Mucosa of descending colon (tissue), 3 donors: Measurements from ENCODE around the gene FHIT. TPM values are rescaled to one million over a fixed set of nuclear protein-coding genes. Genes with fewer than 3 reads are reported as not detected.

ENCODE experiments used
- ATAC-seq: fragments of 200-7000 bp; cut with Tn5 transposase; one replicate; pipeline ENCODE4 v1.9.1; 2020; ENCODE audit warnings: mild to moderate bottlenecking, moderate library complexity
- DNase-seq, 3 donors: peaks; one replicate each; pipeline ENCODE4 v3.0.0-alpha.2; 2020
- H3K36me3 ChIP-seq: fragments of 200-600 bp; one replicate; pipeline ENCODE4 v1.8.0; 2021; ENCODE audit warnings: low read depth, mild to moderate bottlenecking
- H3K4me1 ChIP-seq: fragments of 200-600 bp; one replicate; pipeline ENCODE4 v1.8.0; 2021; ENCODE audit warnings: low read depth, mild to moderate bottlenecking
- H3K4me3 ChIP-seq: fragments of 200-600 bp; one replicate; pipeline ENCODE4 v1.8.0; 2021; ENCODE audit warnings: mild to moderate bottlenecking
- H3K9me3 ChIP-seq: fragments of 200-600 bp; one replicate; pipeline ENCODE4 v1.8.0; 2021; ENCODE audit warnings: mild to moderate bottlenecking
- intact Hi-C, 2 donors: fragments of 100-400 bp; cut with DNase I in 1 of 2; cut with micrococcal nuclease in 1 of 2; formaldehyde crosslinking; loops; one replicate each; pipeline versions ENCODE4 v1.11.0 to v1.11.1; 2022; cut with DNase I, micrococcal nuclease
- total RNA-seq, 3 donors: library from RNA; stranded (reverse); fragmentation: NEBNext Ultra II Directional in 2 of 3; extraction: Animal tissue kit (Norgen Biotek cat#: 25700) in 2 of 3; gene quantifications; one replicate each; pipeline versions ENCODE4 v1.2.1 to v1.2.4, GENCODE V29; 2021 to 2023
- TF ChIP-seq, protein P1 (sequence below): fragments of 200-600 bp; IDR thresholded peaks from one replicate; pipeline ENCODE4 v1.8.0; 2022; ENCODE audit warnings: antibody characterized with exemption, mild to moderate bottlenecking
- donor health status: DM: no; HTN: no; CAD: no; lungs with moderate emphysema.
- donor health status: DM: no; HTN: no; CAD: no.
- donor health status: DM: no; HTN: yes; CAD: no.

FHIT gene
- total RNA-seq, 3 donors from 2014 or later = 8.9 to 20.7 (median 18.6) TPM

GRCh38 chr3:60268123-60268522 lies 983.1 kb downstream of the FHIT start:
- intact Hi-C loops = no loop called here

DNA sequence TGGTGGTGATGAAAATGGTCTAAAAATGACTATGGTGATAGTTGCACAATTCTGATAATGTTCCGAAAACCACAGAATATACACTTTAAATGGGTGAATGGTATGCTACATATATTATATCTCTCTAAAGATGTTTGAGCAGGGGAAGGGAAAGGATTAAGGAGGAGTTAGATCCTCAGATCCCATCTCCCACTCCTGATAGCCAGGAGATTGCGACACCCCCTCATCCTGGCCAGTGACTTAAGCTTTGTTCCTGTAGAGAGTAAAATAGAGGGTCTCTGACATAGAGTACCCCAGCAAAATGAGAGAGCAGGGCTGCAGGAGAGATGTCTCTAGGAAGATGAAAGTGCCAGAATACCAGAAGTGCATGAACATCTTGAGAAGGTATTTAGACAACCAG lies 984.8 kb downstream of the FHIT start:
- no peak for DNase-seq
- Histone ChIP-seq H3K36me3 (no peaks in the 10 kb centered on the region), H3K4me3 (no peak overlapping the region), H3K4me1 (no peaks in the 10 kb centered on the region), H3K9me3 (no peaks in the 10 kb centered on the region)
- intact Hi-C loops = no loop called here
- TF ChIP-seq, protein P1, sequence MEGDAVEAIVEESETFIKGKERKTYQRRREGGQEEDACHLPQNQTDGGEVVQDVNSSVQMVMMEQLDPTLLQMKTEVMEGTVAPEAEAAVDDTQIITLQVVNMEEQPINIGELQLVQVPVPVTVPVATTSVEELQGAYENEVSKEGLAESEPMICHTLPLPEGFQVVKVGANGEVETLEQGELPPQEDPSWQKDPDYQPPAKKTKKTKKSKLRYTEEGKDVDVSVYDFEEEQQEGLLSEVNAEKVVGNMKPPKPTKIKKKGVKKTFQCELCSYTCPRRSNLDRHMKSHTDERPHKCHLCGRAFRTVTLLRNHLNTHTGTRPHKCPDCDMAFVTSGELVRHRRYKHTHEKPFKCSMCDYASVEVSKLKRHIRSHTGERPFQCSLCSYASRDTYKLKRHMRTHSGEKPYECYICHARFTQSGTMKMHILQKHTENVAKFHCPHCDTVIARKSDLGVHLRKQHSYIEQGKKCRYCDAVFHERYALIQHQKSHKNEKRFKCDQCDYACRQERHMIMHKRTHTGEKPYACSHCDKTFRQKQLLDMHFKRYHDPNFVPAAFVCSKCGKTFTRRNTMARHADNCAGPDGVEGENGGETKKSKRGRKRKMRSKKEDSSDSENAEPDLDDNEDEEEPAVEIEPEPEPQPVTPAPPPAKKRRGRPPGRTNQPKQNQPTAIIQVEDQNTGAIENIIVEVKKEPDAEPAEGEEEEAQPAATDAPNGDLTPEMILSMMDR = no peak
- no peak for ATAC-seq

More at GRCh38 chr3:60268123-60268522, 983.1 kb downstream of the FHIT start:
- Histone ChIP-seq H3K36me3 (no peaks in the 10 kb centered on the region), H3K4me1 (no peaks in the 10 kb centered on the region), H3K9me3 (no peaks in the 10 kb centered on the region), H3K4me3 (no peak overlapping the region)
- DNase-seq (no peak), ATAC-seq (no peak)
- TF ChIP-seq, protein P1 = no peak

DNA sequence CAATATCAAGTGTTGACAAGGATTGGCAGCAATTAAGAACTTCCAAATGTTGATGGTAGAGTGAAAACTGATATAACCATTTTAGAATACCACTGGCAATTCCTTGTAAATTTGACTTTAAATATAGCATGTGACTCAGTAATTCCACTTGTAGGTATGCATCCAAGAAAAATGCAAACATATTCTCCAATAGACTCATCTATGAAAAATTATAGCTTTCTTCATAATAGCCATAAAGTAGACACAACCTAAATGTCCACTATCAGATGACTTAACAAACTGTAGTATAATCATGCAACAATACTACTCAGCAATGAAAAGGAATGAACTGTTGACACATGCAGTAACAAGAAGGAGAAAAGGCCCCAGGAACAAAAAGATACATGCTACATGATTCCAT lies 988.1 kb downstream of the FHIT start:
- no peaks in the 10 kb centered on the region for H3K36me3 ChIP-seq
- no peaks in the 10 kb centered on the region for H3K9me3 ChIP-seq
- TF ChIP-seq, protein P1 = no peak
- H3K4me1 ChIP-seq = no peaks in the 10 kb centered on the region
- no peak overlapping the region for H3K4me3 ChIP-seq
- intact Hi-C loops = no loop called here
- DNase-seq (no peak), ATAC-seq (no peak)

GRCh38 chr3:60262546-60262945 lies 988.7 kb downstream of the FHIT start:
- ATAC-seq (no peak), DNase-seq (no peak)
- intact Hi-C loops = no loop called here
- TF ChIP-seq, protein P1 = no peak
- no peaks in the 10 kb centered on the region for H3K36me3 ChIP-seq
- H3K4me1 ChIP-seq = no peaks in the 10 kb centered on the region
- H3K9me3 ChIP-seq = no peaks in the 10 kb centered on the region
- H3K4me3 ChIP-seq = no peak overlapping the region

- DNase-seq = no peak
- TF ChIP-seq, protein P1 = no peak
- Histone ChIP-seq H3K4me1 (no peaks in the 10 kb centered on the region), H3K36me3 (no peaks in the 10 kb centered on the region), H3K4me3 (no peak overlapping the region), H3K9me3 (no peaks in the 10 kb centered on the region)
- ATAC-seq = no peak
- intact Hi-C loops = no loop called here
Observed at GRCh38 chr3:60260546-60260945, 990.7 kb downstream of the FHIT start.

GRCh38 chr3:60250810-60251209 lies 1000.4 kb downstream of the FHIT start:
- no peak for DNase-seq
- intact Hi-C loops = no loop called here
- TF ChIP-seq, protein P1 = no peak
- H3K4me3 ChIP-seq = no peak overlapping the region
- no peaks in the 10 kb centered on the region for H3K36me3 ChIP-seq
- ATAC-seq = peak; percentile 51
- H3K9me3 ChIP-seq = no peaks in the 10 kb centered on the region
- no peaks in the 10 kb centered on the region for H3K4me1 ChIP-seq
